ENCODE measurements around the gene SLC38A10. TPM values are rescaled to one million over a fixed set of nuclear protein-coding genes. Genes with fewer than 3 reads are reported as not detected.

The SLC38A10 gene
- total RNA-seq, 4 donors from 2014 or later: 37.8 to 49.8 (median 45.3) TPM

GRCh38 chr17:81280571-81280970, 14.5 kb downstream of the SLC38A10 start:
- intact Hi-C loops (cut with DNase I): no loop called here
- DNase-seq: no peak
- peaks cover 14 to 97% (median 28%) of the 10 kb centered on the region in 3 donors for H3K36me3 ChIP-seq
- no peaks in the 10 kb centered on the region for H3K27me3 ChIP-seq
- no peak overlapping the region for H3K4me3 ChIP-seq
- TF ChIP-seq CTCF (IDR thresholded peaks at IDR 0.05) (no peak), POLR2A (IDR thresholded peaks at IDR 0.05) (no peak)
- peaks cover 10 to 37% (median 19%) of the 10 kb centered on the region in 3 donors for H3K4me1 ChIP-seq
- 90 to 97% methylated on average over 14 to 15 of the region's 24 CpGs for WGBS, 2 donors
- H3K27ac ChIP-seq: no peak overlapping the region
- no peaks in the 10 kb centered on the region for H3K9me3 ChIP-seq

- WGBS, 2 donors: 89 to 93% methylated on average over 42 to 43 of the region's 50 CpGs
- Histone ChIP-seq H3K36me3 (peaks cover 17 to 97% (median 33%) of the 10 kb centered on the region in 3 donors), H3K9me3 (no peaks in the 10 kb centered on the region), H3K27me3 (no peaks in the 10 kb centered on the region), H3K4me3 (no peak overlapping the region), H3K4me1 (peaks cover 10 to 27% (median 12%) of the 10 kb centered on the region in 3 donors), H3K27ac (peak overlapping the region in 2 of 4 donors; percentile 28 to 66)
- TF ChIP-seq POLR2A (IDR thresholded peaks at IDR 0.05): no peak
- DNase-seq: no peak
- intact Hi-C loops (cut with DNase I): no loop called here
These were observed 15.5 kb downstream of the SLC38A10 start for GRCh38 chr17:81279278-81280275.

- peak overlapping the region in 2 of 4 donors; percentile 66 to 69 for H3K27ac ChIP-seq
- no peaks in the 10 kb centered on the region for H3K9me3 ChIP-seq
- no peaks in the 10 kb centered on the region for H3K27me3 ChIP-seq
- DNase-seq: no peak
- WGBS, 2 donors: 100% methylated on average over 2 of the region's 8 CpGs; no CpG with 5 or more reads in 1 of the 2 donors
- intact Hi-C loops (cut with DNase I): no loop called here
- peaks cover 10 to 25% (median 12%) of the 10 kb centered on the region in 3 donors for H3K4me1 ChIP-seq
- no peak overlapping the region for H3K4me3 ChIP-seq
- TF ChIP-seq CTCF (IDR thresholded peaks at IDR 0.05) (no peak), POLR2A (IDR thresholded peaks at IDR 0.05) (no peak)
- peaks cover 23 to 97% (median 40%) of the 10 kb centered on the region in 3 donors for H3K36me3 ChIP-seq
These were observed 16.3 kb downstream of the SLC38A10 start for GRCh38 chr17:81278831-81279230.

GRCh38 chr17:81277946-81278693, 17.0 kb downstream of the SLC38A10 start:
- peaks cover 10 to 25% (median 12%) of the 10 kb centered on the region in 3 donors for H3K4me1 ChIP-seq
- no peak for DNase-seq
- H3K36me3 ChIP-seq: peaks cover 23 to 97% (median 43%) of the 10 kb centered on the region in 3 donors
- H3K27me3 ChIP-seq: no peaks in the 10 kb centered on the region
- peak overlapping the region; percentile 19 to 69 (median 57) for H3K27ac ChIP-seq
- no peaks in the 10 kb centered on the region for H3K9me3 ChIP-seq
- no peak for TF ChIP-seq POLR2A (IDR thresholded peaks at IDR 0.05)
- TF ChIP-seq CTCF (IDR thresholded peaks at IDR 0.05): no peak
- intact Hi-C loops (cut with DNase I): no loop called here
- 77 to 84% methylated on average over 15 of the region's 20 CpGs for WGBS, 2 donors
- H3K4me3 ChIP-seq: peak overlapping the region in 3 of 4 donors; percentile 22 to 47 (median 27)

- H3K9me3 ChIP-seq: no peaks in the 10 kb centered on the region
- H3K4me3 ChIP-seq: peak overlapping the region in 3 of 4 donors; percentile 22 to 47 (median 27)
- intact Hi-C loops (cut with DNase I): no loop called here
- no peaks in the 10 kb centered on the region for H3K27me3 ChIP-seq
- H3K36me3 ChIP-seq: peaks cover 21 to 97% (median 39%) of the 10 kb centered on the region in 3 donors
- no peak for TF ChIP-seq CTCF (IDR thresholded peaks at IDR 0.05)
- no peak for TF ChIP-seq POLR2A (IDR thresholded peaks at IDR 0.05)
- peaks cover 10 to 25% (median 12%) of the 10 kb centered on the region in 3 donors for H3K4me1 ChIP-seq
- WGBS, 2 donors: 25% methylated on average over 5 of the region's 18 CpGs; no CpG with 5 or more reads in 1 of the 2 donors
- H3K27ac ChIP-seq: peak overlapping the region; percentile 19 to 69 (median 57)
- DNase-seq: no peak
These were observed 17.7 kb downstream of the SLC38A10 start for GRCh38 chr17:81277421-81277820.
